ENCODE data around the gene RIIAD1. TPM values are rescaled to one million over a fixed set of nuclear protein-coding genes. Genes with fewer than 3 reads are reported as not detected.

RIIAD1 gene
- total RNA-seq, 1 experiment from 2014 or later, result not detected

GRCh38 chr1:151715726-151716404 is 5.5 kb upstream of the RIIAD1 start:
- peaks cover 6% of the 10 kb centered on the region for H3K4me1 ChIP-seq (ENCODE audit: control insufficient read depth, insufficient read depth, low read length)
- no peak for TF ChIP-seq TCF7L2 (IDR thresholded peaks at IDR 0.05; ENCODE audit: low read depth, low read length)
- TF ChIP-seq POLR2AphosphoS5 (IDR thresholded peaks at IDR 0.05; ENCODE audit: low read depth, low read length), result no peak
- TF ChIP-seq CTCF (IDR thresholded peaks at IDR 0.05), result no peak
- no peak for TF ChIP-seq SIN3A (IDR thresholded peaks at IDR 0.05; ENCODE audit: borderline replicate concordance, insufficient read depth, low read depth, low read length)
- TF ChIP-seq REST (IDR thresholded peaks at IDR 0.05; ENCODE audit: insufficient read depth in 1 of 2, low read depth in 2 of 2, low read length in 1 of 2), result no peak
- H3K27me3 ChIP-seq (ENCODE audit: control insufficient read depth, insufficient read depth, low read length), result no peaks in the 10 kb centered on the region; the same call in 1 of the 2 replicates
- CTCF ChIA-PET, result interaction anchor here (0.7 kb wide), 2 partner anchors 104 to 267 kb away, joined by 5 to 6 read pairs; partner anchors contain the start of gene SNX27
- DNase-seq (ENCODE audit: low read depth, low spot score) (no peak), ATAC-seq (no peak)
- intact Hi-C loops (cut with micrococcal nuclease; ENCODE audit: unreplicated experiment) (no loop called here), in situ Hi-C loops (cut with HindIII; ENCODE audit: low pct_unique_long_range_greater_than_20kb, low sequenced_read_pairs) (no loop called here)
- H3K4me3 ChIP-seq (ENCODE audit: low read depth in 2 of 2, low read length in 2 of 2), result no peak overlapping the region
- H3K27ac ChIP-seq (ENCODE audit: low read length), result no peak overlapping the region
- no peaks in the 10 kb centered on the region for H3K9me3 ChIP-seq (ENCODE audit: control insufficient read depth, insufficient read depth, low read depth, low read length)
- no peaks in the 10 kb centered on the region for H3K36me3 ChIP-seq (ENCODE audit: control insufficient read depth, insufficient read depth, low read length)
- POLR2A ChIA-PET, result interaction anchor here (0.6 kb wide), 1 partner anchor 9 kb away, joined by 9 read pairs; no protein-coding TSS in a partner anchor
- no TSS peak for BruUV-seq (replicated peaks)

- BruUV-seq (replicated peaks), result no TSS peak
- DNase-seq (ENCODE audit: low read depth, low spot score) (no peak), ATAC-seq (no peak)
- ChIA-PET CTCF (interaction anchor here (0.7 kb wide), 1 partner anchor 104 kb away, joined by 5 read pairs; the partner anchor contains the start of gene SNX27), POLR2A (interaction anchor here (0.6 kb wide), 1 partner anchor 9 kb away, joined by 9 read pairs; no protein-coding TSS in a partner anchor)
- intact Hi-C loops (cut with micrococcal nuclease; ENCODE audit: unreplicated experiment) (no loop called here), in situ Hi-C loops (cut with HindIII; ENCODE audit: low pct_unique_long_range_greater_than_20kb, low sequenced_read_pairs) (no loop called here)
- no peak for TF ChIP-seq CTCF (IDR thresholded peaks at IDR 0.05)
- TF ChIP-seq REST (IDR thresholded peaks at IDR 0.05; ENCODE audit: insufficient read depth in 1 of 2, low read depth in 2 of 2, low read length in 1 of 2), result no peak
- no peak for TF ChIP-seq POLR2AphosphoS5 (IDR thresholded peaks at IDR 0.05; ENCODE audit: low read depth, low read length)
- TF ChIP-seq SIN3A (IDR thresholded peaks at IDR 0.05; ENCODE audit: borderline replicate concordance, insufficient read depth, low read depth, low read length), result no peak
- TF ChIP-seq TCF7L2 (IDR thresholded peaks at IDR 0.05; ENCODE audit: low read depth, low read length), result no peak
- Histone ChIP-seq H3K9me3 (ENCODE audit: control insufficient read depth, insufficient read depth, low read depth, low read length) (no peaks in the 10 kb centered on the region), H3K4me3 (ENCODE audit: low read depth in 2 of 2, low read length in 2 of 2) (no peak overlapping the region), H3K27ac (ENCODE audit: low read length) (no peak overlapping the region), H3K36me3 (ENCODE audit: control insufficient read depth, insufficient read depth, low read length) (no peaks in the 10 kb centered on the region), H3K4me1 (ENCODE audit: control insufficient read depth, insufficient read depth, low read length) (peaks cover 7% of the 10 kb centered on the region), H3K27me3 (ENCODE audit: control insufficient read depth, insufficient read depth, low read length) (no peaks in the 10 kb centered on the region; the same call in 1 of the 2 replicates)
Observed at GRCh38 chr1:151716405-151716762, 4.9 kb upstream of the RIIAD1 start.

Measured in Panc1 (cell line).